PC-9 (cell line): ENCODE measurements around the gene AQP4. TPM values are rescaled to one million over a fixed set of nuclear protein-coding genes. Genes with fewer than 3 reads are reported as not detected.

Experiments
- BruUV-seq: library from RNA; stranded (reverse); fragments of 400-500 nt; replicated peaks from 2 replicates; lab custom pipeline; 2021; lab: Mats Ljungman, UMichigan
- CTCF ChIA-PET: fragments of 300-600 bp; sonication (Branson Sonifier 250); formaldehyde crosslinking; loops from one replicate; lab custom pipeline; 2022; ENCODE audit warnings: antibody characterized with exemption; lab: Charles Lee
- POLR2A ChIA-PET: fragments of 300-600 bp; sonication (Branson Sonifier 250); formaldehyde crosslinking; loops from one replicate; lab custom pipeline; 2022; ENCODE audit warnings: antibody characterized with exemption; ENCODE audit not compliant: unreplicated experiment; lab: Charles Lee
- DNase-seq, 2 experiments: peaks; one replicate each; pipeline versions ENCODE4 v3.0.0 to v3.0.0-alpha.2; 2015 to 2022; ENCODE audit warnings: mixed read lengths in 1 of 2
- H2AFZ ChIP-seq: fragments of 200-600 bp; sonication (generic); 2 replicates; pipeline ENCODE4 v1.8.1; 2017; ENCODE audit warnings: antibody characterized with exemption
- H3F3A ChIP-seq: fragments of 200-600 bp; sonication (generic); 2 replicates; pipeline ENCODE4 v1.8.1; 2017; ENCODE audit warnings: antibody characterized with exemption, mild to moderate bottlenecking, low read depth; ENCODE audit not compliant: insufficient read depth
- H3K27ac ChIP-seq: fragments of 200-600 bp; sonication (generic); 2 replicates; pipeline ENCODE4 v1.6.1; 2016; ENCODE audit warnings: mixed run types
- H3K27me3 ChIP-seq: fragments of 200-600 bp; sonication (generic); 2 replicates; pipeline ENCODE4 v1.6.1; 2016; ENCODE audit warnings: low read depth, mixed run types; ENCODE audit not compliant: insufficient read depth
- H3K36me3 ChIP-seq: fragments of 200-600 bp; sonication (generic); 2 replicates; pipeline ENCODE4 v1.6.1; 2016; ENCODE audit warnings: low read depth, mixed run types
- H3K4me1 ChIP-seq: fragments of 200-600 bp; sonication (generic); replicated peaks from 2 replicates; pipeline ENCODE4 v1.6.1; 2016; ENCODE audit warnings: mixed run types; ENCODE audit not compliant: insufficient read depth
- H3K4me2 ChIP-seq: fragments of 200-600 bp; sonication (generic); 2 replicates; pipeline ENCODE4 v1.6.1; 2017; ENCODE audit warnings: mixed run types
- H3K4me3 ChIP-seq: fragments of 200-600 bp; sonication (generic); 2 replicates; pipeline ENCODE4 v1.6.1; 2016; ENCODE audit warnings: mixed run types
- H3K79me2 ChIP-seq: fragments of 200-600 bp; sonication (generic); 2 replicates; pipeline ENCODE4 v1.6.1; 2017; ENCODE audit warnings: low read depth, mixed run types
- H3K9me2 ChIP-seq: fragments of 200-600 bp; sonication (generic); 2 replicates; pipeline ENCODE4 v1.8.1; 2017; ENCODE audit warnings: mild to moderate bottlenecking; ENCODE audit not compliant: insufficient read depth
- H3K9me3 ChIP-seq: fragments of 200-600 bp; sonication (generic); 2 replicates; pipeline ENCODE4 v1.8.1; 2016; ENCODE audit warnings: low read depth; ENCODE audit not compliant: insufficient read depth
- H4K20me1 ChIP-seq: fragments of 200-600 bp; sonication (generic); 2 replicates; pipeline ENCODE4 v1.8.1; 2017; ENCODE audit not compliant: insufficient read depth
- CTCF ChIP-seq: fragments of 200-600 bp; sonication (generic); conservative IDR thresholded peaks from 2 replicates; pipeline ENCODE4 v1.6.1; 2017; ENCODE audit warnings: mixed run types, antibody characterized with exemption, mild to moderate bottlenecking, moderate library complexity
- EZH2 ChIP-seq: fragments of 200-600 bp; sonication (generic); IDR thresholded peaks from 2 replicates; pipeline ENCODE4 v1.8.0; 2017; ENCODE audit warnings: antibody characterized with exemption, low read depth
- intact Hi-C: fragments of 100-400 bp; cut with micrococcal nuclease; formaldehyde crosslinking; loops from one replicate; pipeline ENCODE4 v1.10.0; 2022; ENCODE audit not compliant: unreplicated experiment
- total RNA-seq: library from RNA; stranded (reverse); gene quantifications from 2 replicates; pipeline ENCODE4 v1.2.3, GENCODE V29; 2021

The AQP4 gene
- total RNA-seq, 1 experiment from 2014 or later = not detected

- H3K36me3 ChIP-seq = no peaks in the 10 kb centered on the region
- H3F3A ChIP-seq = no peaks in the 10 kb centered on the region
- ChIA-PET CTCF (no interaction called here), POLR2A (no interaction called here)
- BruUV-seq = no TSS peak
- H3K4me2 ChIP-seq = no peak overlapping the region
- no peaks in the 10 kb centered on the region for H3K9me3 ChIP-seq
- no peaks in the 10 kb centered on the region for H3K27me3 ChIP-seq
- no peak overlapping the region for H2AFZ ChIP-seq
- no peaks in the 10 kb centered on the region for H3K4me1 ChIP-seq
- no peaks in the 10 kb centered on the region for H3K79me2 ChIP-seq
- intact Hi-C loops = no loop called here
- H3K4me3 ChIP-seq = no peak overlapping the region
- no peak for TF ChIP-seq CTCF
- no peak for TF ChIP-seq EZH2
- no peaks in the 10 kb centered on the region for H4K20me1 ChIP-seq
- H3K27ac ChIP-seq = no peak overlapping the region
- DNase-seq = no peak
- no peaks in the 10 kb centered on the region for H3K9me2 ChIP-seq
These were observed 11.1 kb downstream of the AQP4 start for GRCh38 chr18:26854292-26854881.

DNA sequence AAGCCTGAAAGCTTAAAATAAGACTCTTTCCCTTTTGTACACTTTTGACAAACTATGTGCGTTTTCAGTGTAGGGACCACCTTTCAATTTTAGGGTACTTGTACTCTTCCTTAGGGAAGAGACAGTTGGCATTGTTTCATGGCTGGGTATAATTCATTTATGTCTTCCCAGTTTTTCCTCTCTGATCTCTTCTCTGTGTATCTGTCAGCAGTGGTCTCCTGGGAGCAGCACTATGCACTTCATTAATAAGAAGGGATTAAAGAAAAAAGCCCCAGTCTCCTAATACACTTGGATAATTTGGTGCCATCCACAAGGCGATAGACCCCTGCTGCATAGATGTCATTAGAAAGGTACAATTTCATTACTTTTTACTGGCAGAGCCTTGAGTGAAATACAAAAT lies 12.1 kb downstream of the AQP4 start:
- H3K9me3 ChIP-seq = no peaks in the 10 kb centered on the region
- H3K4me3 ChIP-seq = no peak overlapping the region
- no peak for DNase-seq
- H3K9me2 ChIP-seq = no peaks in the 10 kb centered on the region
- POLR2A ChIA-PET = no interaction called here
- H3F3A ChIP-seq = no peaks in the 10 kb centered on the region
- TF ChIP-seq CTCF (no peak), EZH2 (no peak)
- intact Hi-C loops = no loop called here
- H3K4me1 ChIP-seq = no peaks in the 10 kb centered on the region
- H4K20me1 ChIP-seq = no peaks in the 10 kb centered on the region
- no TSS peak for BruUV-seq
- CTCF ChIA-PET = no interaction called here
- no peaks in the 10 kb centered on the region for H3K36me3 ChIP-seq
- H3K27me3 ChIP-seq = no peaks in the 10 kb centered on the region
- no peak overlapping the region for H3K4me2 ChIP-seq
- no peak overlapping the region for H3K27ac ChIP-seq
- H2AFZ ChIP-seq = no peak overlapping the region
- H3K79me2 ChIP-seq = no peaks in the 10 kb centered on the region

DNA sequence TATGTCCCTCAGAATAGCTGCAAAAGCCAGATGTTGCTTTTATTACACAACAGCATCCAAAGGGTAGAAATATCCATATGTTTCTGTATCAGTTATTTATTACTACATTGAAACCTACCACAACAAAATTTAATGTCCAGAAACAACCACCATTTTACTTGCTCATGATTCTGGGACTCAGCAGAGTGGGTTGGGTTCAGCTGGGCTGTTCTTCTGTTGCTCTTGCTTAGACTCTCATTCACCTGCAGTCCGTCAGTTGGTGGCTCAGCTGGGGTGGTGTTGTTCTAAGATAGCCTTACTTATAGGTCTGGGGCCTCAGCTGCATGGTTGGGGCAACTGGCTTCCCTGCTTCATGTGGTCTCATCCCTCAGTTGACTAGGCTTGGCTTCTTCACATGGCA lies 21.7 kb downstream of the AQP4 start:
- Histone ChIP-seq H3K9me3 (no peaks in the 10 kb centered on the region), H3K27me3 (no peaks in the 10 kb centered on the region), H3K4me3 (no peak overlapping the region), H3K27ac (no peak overlapping the region), H4K20me1 (no peaks in the 10 kb centered on the region), H3K4me1 (no peaks in the 10 kb centered on the region), H3K4me2 (no peak overlapping the region), H3F3A (no peaks in the 10 kb centered on the region), H3K36me3 (no peaks in the 10 kb centered on the region), H3K9me2 (no peaks in the 10 kb centered on the region), H3K79me2 (no peaks in the 10 kb centered on the region), H2AFZ (no peak overlapping the region)
- no peak for DNase-seq
- TF ChIP-seq EZH2 = no peak
- no peak for TF ChIP-seq CTCF
- POLR2A ChIA-PET = no interaction called here
- intact Hi-C loops = no loop called here
- CTCF ChIA-PET = no interaction called here
- BruUV-seq = no TSS peak
